CD4-positive, alpha-beta T cell treated with Interleukin-4 for 4 hours (primary cell): Measurements from ENCODE around the gene GPR62.

Experiments
- DNase-seq: peaks from one replicate; pipeline ENCODE4 v3.0.0-alpha.2; 2020

Gene GPR62

GRCh38 chr3:51955893-51956770 lies 951 bp downstream of the GPR62 start:
- DNase-seq, result no peak

- DNase-seq, result no peak
Measured at GRCh38 chr3:51957520-51958205, 2.5 kb downstream of the GPR62 start.

- DNase-seq, result no peak
Measured at GRCh38 chr3:51958603-51959521, 3.7 kb downstream of the GPR62 start.

GRCh38 chr3:51959651-51960050 lies 4.5 kb downstream of the GPR62 start:
- no peak for DNase-seq

- no peak for DNase-seq
Measured at GRCh38 chr3:51960386-51960785, 5.2 kb downstream of the GPR62 start.

- DNase-seq, result no peak
Measured at GRCh38 chr3:51961011-51961410, 5.8 kb downstream of the GPR62 start.

GRCh38 chr3:51961602-51962569 lies 6.7 kb downstream of the GPR62 start:
- no peak for DNase-seq

- no peak for DNase-seq
Measured at GRCh38 chr3:51962854-51963530, 7.8 kb downstream of the GPR62 start.

- DNase-seq, result no peak
Measured at GRCh38 chr3:51963951-51964451, 8.8 kb downstream of the GPR62 start.

GRCh38 chr3:51964521-51964920 lies 9.3 kb downstream of the GPR62 start:
- no peak for DNase-seq

- no peak for DNase-seq
Measured at GRCh38 chr3:51966016-51966415, 10.8 kb downstream of the GPR62 start.

GRCh38 chr3:51966486-51966885 lies 11.3 kb downstream of the GPR62 start:
- no peak for DNase-seq

GRCh38 chr3:51966922-51967383 lies 11.8 kb downstream of the GPR62 start:
- no peak for DNase-seq

- DNase-seq, result peak; percentile 26
Measured at GRCh38 chr3:51967384-51968169, 12.4 kb downstream of the GPR62 start, which contains the start of gene PCBP4. TSS of gene PCBP4 (minus strand) at chr3:51967454. CDS start at chr3:51961240, 6,214 bp downstream.

GRCh38 chr3:51968170-51968775 lies 13.1 kb downstream of the GPR62 start:
- no peak for DNase-seq

GRCh38 chr3:51968883-51969678 lies 13.9 kb downstream of the GPR62 start:
- DNase-seq, result no peak

- DNase-seq, result no peak
Measured at GRCh38 chr3:51969841-51970240, 14.7 kb downstream of the GPR62 start.

- DNase-seq, result no peak
Measured at GRCh38 chr3:51970606-51971300, 15.6 kb downstream of the GPR62 start.
